HepG2 (cell line): ENCODE data around the gene OS9. TPM values are rescaled to one million over a fixed set of nuclear protein-coding genes. Genes with fewer than 3 reads are reported as not detected.
A peak's percentile ranks its signal among the peaks of the same experiment; 100 is the strongest.

Source experiments
- CEBPZ ChIP-seq: IDR thresholded peaks from 2 replicates; pipeline ENCODE4 v1.6.1; 2012; ENCODE audit warnings: low read length, improper control_type of control experiment
- DR1 ChIP-seq: sonication (generic); formaldehyde crosslinking; IDR thresholded peaks from 2 replicates; pipeline ENCODE4 v1.8.0; 2021; ENCODE audit warnings: mild to moderate bottlenecking, missing genetic modification reagents, inconsistent platforms
- FOXM1 ChIP-seq: sonication (generic); formaldehyde crosslinking; IDR thresholded peaks from 2 replicates; pipeline ENCODE4 v1.5.0; 2020; ENCODE audit warnings: missing genetic modification reagents
- FOXO1 ChIP-seq: sonication (generic); formaldehyde crosslinking; IDR thresholded peaks from 2 replicates; pipeline ENCODE4 v1.4.0; 2020; ENCODE audit warnings: missing genetic modification reagents
- KMT2A ChIP-seq: sonication (generic); formaldehyde crosslinking; IDR thresholded peaks from 2 replicates; pipeline ENCODE4 v1.4.0; 2020; ENCODE audit warnings: missing genetic modification reagents
- MYNN ChIP-seq: sonication (generic); formaldehyde crosslinking; IDR thresholded peaks from 2 replicates; pipeline ENCODE4 v1.4.0; 2020; ENCODE audit warnings: mild to moderate bottlenecking, low read depth, missing genetic modification reagents
- NFYB ChIP-seq: sonication (generic); formaldehyde crosslinking; IDR thresholded peaks from 2 replicates; pipeline ENCODE4 v1.4.0; 2020; ENCODE audit warnings: missing genetic modification reagents
- PLRG1 ChIP-seq: fragments of 450-650 bp; conservative IDR thresholded peaks from 2 replicates; pipeline ENCODE4 v1.6.1; 2016
- PRPF4 ChIP-seq: fragments of 200-400 bp; formaldehyde crosslinking; IDR thresholded peaks from 2 replicates; pipeline ENCODE4 v1.6.1; 2016; ENCODE audit warnings: low read length, low read depth; ENCODE audit not compliant: poor library complexity, severe bottlenecking
- REL ChIP-seq: sonication (generic); formaldehyde crosslinking; conservative IDR thresholded peaks from 2 replicates; pipeline ENCODE4 v1.8.0; 2022; ENCODE audit warnings: mild to moderate bottlenecking, missing genetic modification reagents, moderate library complexity
- RFX3 ChIP-seq: IDR thresholded peaks from 2 replicates; pipeline ENCODE4 v1.6.1; 2016; ENCODE audit warnings: missing biosample characterization, missing genetic modification reagents
- RXRB ChIP-seq: IDR thresholded peaks from 2 replicates; pipeline ENCODE4 v1.6.1; 2016; ENCODE audit warnings: borderline replicate concordance, missing genetic modification reagents, missing compliant biosample characterization
- SPEN ChIP-seq: sonication (generic); formaldehyde crosslinking; IDR thresholded peaks from 2 replicates; pipeline ENCODE4 v1.5.1; 2020; ENCODE audit warnings: low read depth, mild to moderate bottlenecking, missing genetic modification reagents
- SUZ12 ChIP-seq: fragments of 150-350 bp; IDR thresholded peaks from 2 replicates; pipeline ENCODE4 v1.6.1; 2014; ENCODE audit warnings: low read depth, low read length
- TMF1 ChIP-seq: sonication (generic); formaldehyde crosslinking; IDR thresholded peaks from 2 replicates; pipeline ENCODE4 v1.8.1; 2022; ENCODE audit warnings: low read depth, missing genetic modification reagents
- WIZ ChIP-seq: sonication (generic); formaldehyde crosslinking; IDR thresholded peaks from 2 replicates; pipeline ENCODE4 v1.5.1; 2020; ENCODE audit warnings: mild to moderate bottlenecking, missing genetic modification reagents
- ZNF414 ChIP-seq: sonication (generic); formaldehyde crosslinking; IDR thresholded peaks from 2 replicates; pipeline ENCODE4 v1.5.0; 2020; ENCODE audit warnings: missing genetic modification reagents
- ZNF484 ChIP-seq: sonication (generic); formaldehyde crosslinking; IDR thresholded peaks from 2 replicates; pipeline ENCODE4 v1.5.1; 2020; ENCODE audit warnings: mild to moderate bottlenecking, low read depth, missing genetic modification reagents, borderline replicate concordance
- ZNF616 ChIP-seq: sonication (generic); formaldehyde crosslinking; IDR thresholded peaks from 2 replicates; pipeline ENCODE4 v1.5.0; 2020; ENCODE audit warnings: low read depth, mild to moderate bottlenecking, missing genetic modification reagents
- ZNF670 ChIP-seq: sonication (generic); formaldehyde crosslinking; IDR thresholded peaks from 2 replicates; pipeline ENCODE4 v1.8.0; 2022; ENCODE audit warnings: mild to moderate bottlenecking, missing genetic modification reagents, borderline replicate concordance
- ZNF713 ChIP-seq: sonication (generic); formaldehyde crosslinking; IDR thresholded peaks from 2 replicates; pipeline ENCODE4 v1.4.0; 2020; ENCODE audit warnings: mild to moderate bottlenecking, missing genetic modification reagents
- ZNF737 ChIP-seq: sonication (generic); formaldehyde crosslinking; IDR thresholded peaks from 2 replicates; pipeline ENCODE4 v1.5.0; 2020; ENCODE audit warnings: missing genetic modification reagents, mild to moderate bottlenecking, borderline replicate concordance
- polyA plus RNA-seq, 8 experiments: library from polyadenylated mRNA; depleted of rRNA in 3 of 8; stranded (reverse) in 7 of 8; unstranded in 1 of 8; fragments of >200 nt; fragmentation: Illumina TruSeq in 4 of 8; extraction: Trizol in 4 of 8; gene quantifications; 2 replicates each; pipeline versions ENCODE4 v1.2.1 to v1.2.3, GENCODE V29; 2011 to 2016; ENCODE audit warnings: low read depth in 4 of 8, missing spikeins in 1 of 8, mixed read lengths in 1 of 8; ENCODE audit not compliant: insufficient read depth in 1 of 8
- total RNA-seq, 5 experiments: library from RNA; depleted of rRNA; stranded (reverse); fragments of >200 nt; fragmentation: Illumina TruSeq; extraction: Trizol; gene quantifications; 2 replicates each; pipeline ENCODE4 v1.2.3, GENCODE V29; 2016; ENCODE audit warnings: low read depth in 1 of 5
- TF ChIP-seq, protein P1 (sequence below): sonication (generic); formaldehyde crosslinking; IDR thresholded peaks from 2 replicates; pipeline ENCODE4 v1.8.1; 2023; ENCODE audit warnings: missing genetic modification reagents, mild to moderate bottlenecking, borderline replicate concordance

Gene OS9
- total and polyA plus RNA-seq, 2 of the 13 experiments (the other 11 are each of a cell fraction or from before 2014, with no cell fraction given): 156 to 206 TPM

GRCh38 chr12:57765003-57765697 is 71.2 kb downstream of the OS9 start (continued):
- no peak for TF ChIP-seq CEBPZ
- no peak for TF ChIP-seq NFYB (CRISPR knock-in tag)
- TF ChIP-seq ZNF414 (CRISPR knock-in tag): no peak
- TF ChIP-seq ZNF484 (CRISPR knock-in tag): no peak
- TF ChIP-seq FOXM1: no peak
- TF ChIP-seq MYNN (CRISPR knock-in tag): no peak
- no peak for TF ChIP-seq PRPF4
- TF ChIP-seq TMF1 (CRISPR knock-in tag): no peak
- no peak for TF ChIP-seq DR1
- no peak for TF ChIP-seq ZNF713 (CRISPR knock-in tag)
- TF ChIP-seq SUZ12: no peak
- TF ChIP-seq WIZ (CRISPR knock-in tag): no peak
- no peak for TF ChIP-seq FOXO1 (CRISPR knock-in tag)
- TF ChIP-seq ZNF737 (CRISPR knock-in tag): no peak
- TF ChIP-seq REL (CRISPR knock-in tag): peak; percentile 47; the same call in 1 of the 2 replicates
- TF ChIP-seq ZNF616: no peak
- no peak for TF ChIP-seq ZNF670 (CRISPR knock-in tag)
- peak; percentile 29; the same call in 1 of the 2 replicates for TF ChIP-seq SPEN (CRISPR knock-in tag)
- TF ChIP-seq, protein P1, sequence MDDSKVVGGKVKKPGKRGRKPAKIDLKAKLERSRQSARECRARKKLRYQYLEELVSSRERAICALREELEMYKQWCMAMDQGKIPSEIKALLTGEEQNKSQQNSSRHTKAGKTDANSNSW (CRISPR knock-in tag): no peak
- TF ChIP-seq PLRG1: no peak
- TF ChIP-seq KMT2A (CRISPR knock-in tag): peak; percentile 56; the same call in 1 of the 2 replicates
- no peak; the same call in 1 of the 2 replicates for TF ChIP-seq RXRB
- TF ChIP-seq RFX3 (CRISPR knock-in tag): no peak
